Kidney (tissue), 14 donors: Measurements from ENCODE around the gene TMEM87B. TPM values are rescaled to one million over a fixed set of nuclear protein-coding genes. Genes with fewer than 3 reads are reported as not detected.
"Not testable (repeated sequence)": the region's sequence is repeated elsewhere in the genome, so short reads cannot be mapped to it uniquely, and the experiment has no call there.

ENCODE experiments used
- DNase-seq, 5 donors: peaks; one replicate each; pipeline ENCODE4 v3.0.0-alpha.2; 2013 to 2020
- FAIRE-seq: peaks from 2 replicates; lab custom pipeline; 2012; peaks lifted over from hg19 to GRCh38; lab: Jason Lieb, UNC
- H3K27ac ChIP-seq, 2 donors: one replicate each; pipeline ENCODE4 v1.7.0; 2013; ENCODE audit warnings: low read depth in 2 of 2, low read length in 2 of 2, inconsistent platforms in 1 of 2
- H3K27me3 ChIP-seq: one replicate; pipeline ENCODE4 v1.7.1; 2013; ENCODE audit warnings: low read length, inconsistent platforms; ENCODE audit not compliant: control insufficient read depth, insufficient read depth
- H3K36me3 ChIP-seq, 3 donors: one replicate each; pipeline versions ENCODE4 v1.7.0 to v1.7.1; 2013; ENCODE audit warnings: low read length in 3 of 3, control low read depth in 1 of 3, inconsistent platforms in 1 of 3; ENCODE audit not compliant: insufficient read depth in 3 of 3, control insufficient read depth in 2 of 3
- H3K4me1 ChIP-seq, 3 donors: one replicate each; pipeline versions ENCODE4 v1.7.0 to v1.7.1; 2013; ENCODE audit warnings: low read length in 3 of 3, inconsistent platforms in 1 of 3, low read depth in 1 of 3; ENCODE audit not compliant: control insufficient read depth in 2 of 3, insufficient read depth in 2 of 3
- H3K4me3 ChIP-seq, 3 donors: one replicate each; pipeline versions ENCODE4 v1.7.0 to v1.8.1; 2013; ENCODE audit warnings: low read length in 3 of 3, control low read depth in 1 of 3, inconsistent platforms in 1 of 3
- H3K9ac ChIP-seq, 3 donors: one replicate each; pipeline versions ENCODE4 v1.7.0 to v1.7.1; 2013; ENCODE audit warnings: low read length in 3 of 3, control low read depth in 1 of 3, inconsistent platforms in 1 of 3
- H3K9me3 ChIP-seq, 3 donors: one replicate each; pipeline versions ENCODE4 v1.7.0 to v1.7.1; 2013; ENCODE audit warnings: low read length in 3 of 3, control low read depth in 1 of 3, inconsistent platforms in 1 of 3; ENCODE audit not compliant: control insufficient read depth in 2 of 3, insufficient read depth in 1 of 3
- intact Hi-C: fragments of 100-400 bp; cut with DNase I; formaldehyde crosslinking; loops from one replicate; pipeline ENCODE4 v1.11.1; 2022
- polyA plus RNA-seq: library from polyadenylated mRNA; stranded (reverse); fragments of 350-450 nt; fragmentation: Illumina TruSeq; extraction: RNeasy Lipid Tissue Mini Kit (QIAGEN cat#74804); gene quantifications from one replicate; pipeline ENCODE4 v1.2.3, GENCODE V29; 2014; ENCODE audit warnings: low read depth, low replicate concordance; ENCODE audit not compliant: insufficient read depth
- total RNA-seq: library from RNA; stranded (reverse); fragmentation: NEBNext Ultra II Directional; extraction: Animal tissue kit (Norgen Biotek cat#: 25700); gene quantifications from one replicate; pipeline ENCODE4 v1.2.1, GENCODE V29; 2021
- TF ChIP-seq, protein P1 (sequence below): IDR thresholded peaks from 3 replicates; pipeline ENCODE4 v1.5.1; 2012; ENCODE audit warnings: mild to moderate bottlenecking, moderate library complexity, borderline replicate concordance; ENCODE audit not compliant: insufficient read depth; ENCODE audit errors: extremely low read depth
- donor health status: control.
- donor health status: control.
- donor health status: control.
- donor health status: control.
- donor health status: control.
- donor health status: DM: yes; HTN: yes; CAD: no.
- donor health status: Normal renal cell carcinoma (clear cell type).

Gene TMEM87B
- total and polyA plus RNA-seq, 2 donors from 2014 or later: 6.5 to 21.9 TPM

DNA sequence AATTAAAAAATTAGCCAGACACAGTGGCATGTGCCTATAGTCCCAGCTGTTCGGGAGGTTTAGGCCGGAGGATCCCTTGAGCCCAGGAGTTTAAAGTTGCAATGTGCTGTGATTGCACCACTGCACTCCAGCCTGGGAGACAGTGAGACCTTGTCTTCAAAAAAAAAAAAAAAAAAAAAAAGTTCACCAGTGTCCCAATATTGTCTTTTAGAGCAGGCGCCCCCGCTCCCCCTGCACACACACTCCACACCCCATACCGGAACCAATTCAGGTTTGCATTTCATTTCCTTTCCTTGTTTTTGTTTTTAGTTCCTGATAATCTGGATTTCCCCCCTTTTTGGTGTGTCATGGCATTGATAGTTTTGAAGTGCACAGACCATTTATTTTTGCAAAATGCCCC lies 10.4 kb downstream of the TMEM87B start:
- Histone ChIP-seq H3K4me3 (no peak overlapping the region), H3K4me1 (no peaks in the 10 kb centered on the region), H3K27ac (no peak overlapping the region), H3K27me3 (no peaks in the 10 kb centered on the region), H3K36me3 (peaks cover 4 to 29% (median 16%) of the 10 kb centered on the region in 3 donors), H3K9me3 (no peaks in the 10 kb centered on the region), H3K9ac (no peak overlapping the region)
- FAIRE-seq: no peak
- intact Hi-C loops: no loop called here
- no peak for DNase-seq
- TF ChIP-seq, protein P1, sequence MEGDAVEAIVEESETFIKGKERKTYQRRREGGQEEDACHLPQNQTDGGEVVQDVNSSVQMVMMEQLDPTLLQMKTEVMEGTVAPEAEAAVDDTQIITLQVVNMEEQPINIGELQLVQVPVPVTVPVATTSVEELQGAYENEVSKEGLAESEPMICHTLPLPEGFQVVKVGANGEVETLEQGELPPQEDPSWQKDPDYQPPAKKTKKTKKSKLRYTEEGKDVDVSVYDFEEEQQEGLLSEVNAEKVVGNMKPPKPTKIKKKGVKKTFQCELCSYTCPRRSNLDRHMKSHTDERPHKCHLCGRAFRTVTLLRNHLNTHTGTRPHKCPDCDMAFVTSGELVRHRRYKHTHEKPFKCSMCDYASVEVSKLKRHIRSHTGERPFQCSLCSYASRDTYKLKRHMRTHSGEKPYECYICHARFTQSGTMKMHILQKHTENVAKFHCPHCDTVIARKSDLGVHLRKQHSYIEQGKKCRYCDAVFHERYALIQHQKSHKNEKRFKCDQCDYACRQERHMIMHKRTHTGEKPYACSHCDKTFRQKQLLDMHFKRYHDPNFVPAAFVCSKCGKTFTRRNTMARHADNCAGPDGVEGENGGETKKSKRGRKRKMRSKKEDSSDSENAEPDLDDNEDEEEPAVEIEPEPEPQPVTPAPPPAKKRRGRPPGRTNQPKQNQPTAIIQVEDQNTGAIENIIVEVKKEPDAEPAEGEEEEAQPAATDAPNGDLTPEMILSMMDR: no peak

DNA sequence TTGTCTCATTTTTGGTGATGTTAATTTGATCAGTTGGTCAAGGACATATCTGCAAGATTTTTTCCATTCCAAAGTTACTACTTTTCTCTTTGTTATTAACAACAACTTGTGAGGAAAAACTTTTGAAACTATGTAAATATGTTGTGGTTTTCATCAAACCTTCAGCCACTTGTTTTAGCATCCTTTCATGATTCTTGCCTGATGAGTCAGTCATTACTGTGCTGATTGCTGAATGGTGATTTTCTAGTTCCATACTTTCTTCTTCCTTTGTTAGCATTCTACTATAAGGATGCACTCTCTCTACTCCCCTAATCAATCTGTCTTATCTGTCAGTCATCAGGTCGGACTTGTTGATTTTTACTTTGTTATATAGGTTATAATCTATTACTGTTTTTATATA lies 10.9 kb downstream of the TMEM87B start:
- no peak for FAIRE-seq
- intact Hi-C loops: no loop called here

DNA sequence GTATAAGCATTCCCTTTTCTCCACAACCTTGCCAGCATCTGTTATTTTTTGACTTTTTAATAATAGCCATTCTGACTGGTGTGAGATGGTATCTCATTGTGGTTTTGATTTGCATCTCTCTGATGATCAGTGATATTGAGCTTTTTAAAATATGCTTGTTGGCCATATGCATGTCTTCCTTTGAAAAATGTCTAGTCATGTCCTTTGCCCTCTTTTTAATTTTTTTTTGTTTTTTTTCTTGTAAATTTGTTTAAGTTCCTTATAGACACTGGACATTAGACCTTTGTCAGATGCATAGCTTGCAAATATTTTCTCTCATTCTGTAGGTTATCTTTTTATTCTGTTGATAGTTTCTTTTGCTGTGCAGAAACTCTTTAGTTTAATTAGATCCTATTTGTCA lies 14.7 kb downstream of the TMEM87B start:
- DNase-seq, H3K9me3 ChIP-seq, intact Hi-C loops, H3K4me1 ChIP-seq, H3K27me3 ChIP-seq, H3K4me3 ChIP-seq, H3K9ac ChIP-seq, H3K27ac ChIP-seq, FAIRE-seq: not testable (repeated sequence)
- peaks cover 3 to 16% (median 4%) of the 10 kb centered on the region in 3 donors for H3K36me3 ChIP-seq

More for the DNA sequence above, 10.9 kb downstream of the TMEM87B start:
- no peak overlapping the region for H3K4me3 ChIP-seq
- TF ChIP-seq, protein P1: no peak
- no peak for DNase-seq
- no peak overlapping the region for H3K27ac ChIP-seq
- no peaks in the 10 kb centered on the region for H3K9me3 ChIP-seq
- H3K9ac ChIP-seq: no peak overlapping the region
- no peaks in the 10 kb centered on the region for H3K4me1 ChIP-seq
- H3K27me3 ChIP-seq: no peaks in the 10 kb centered on the region
- H3K36me3 ChIP-seq: peaks cover 4 to 27% (median 16%) of the 10 kb centered on the region in 3 donors

DNA sequence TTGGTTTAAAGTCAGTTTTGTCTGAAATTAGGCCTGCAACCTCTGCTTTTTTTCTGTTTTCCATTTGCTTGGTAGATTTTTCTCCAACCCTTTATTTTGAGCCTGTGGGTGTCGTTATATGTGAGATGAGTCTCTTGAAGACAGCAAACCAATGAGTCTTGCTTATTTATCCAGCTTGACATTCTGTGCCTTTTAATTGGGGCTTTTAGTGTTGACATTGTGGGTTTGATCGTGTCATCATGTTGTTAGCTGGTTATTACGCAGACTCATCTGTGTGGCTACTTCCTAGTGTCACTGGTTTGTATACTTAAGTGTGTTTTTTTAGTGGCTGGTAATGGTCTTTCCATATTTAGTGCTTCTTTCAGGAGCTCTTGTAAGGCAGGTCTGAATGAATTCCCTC lies 18.8 kb downstream of the TMEM87B start:
- Histone ChIP-seq H3K9me3 (peaks cover 0 to 2% (median 0%) of the 10 kb centered on the region in 3 donors), H3K9ac (no peak overlapping the region), H3K4me3 (no peak overlapping the region), H3K4me1 (no peaks in the 10 kb centered on the region), H3K27ac (no peak overlapping the region), H3K36me3 (peaks cover 2 to 10% (median 8%) of the 10 kb centered on the region in 3 donors), H3K27me3 (no peaks in the 10 kb centered on the region)
- DNase-seq (no peak), FAIRE-seq (no peak)
- intact Hi-C loops: no loop called here
- TF ChIP-seq, protein P1: no peak
